ENCODE measurements around the gene DENND2C.

Gene DENND2C

GRCh38 chr1:114550336-114550735 is 119.5 kb downstream of the DENND2C start:
- in situ Hi-C loops (cut with HindIII; ENCODE audit: low sequenced_read_pairs): no loop called here

- in situ Hi-C loops (cut with HindIII; ENCODE audit: low sequenced_read_pairs): no loop called here
These were observed 120.7 kb downstream of the DENND2C start for GRCh38 chr1:114549137-114549536.

- in situ Hi-C loops (cut with HindIII; ENCODE audit: low sequenced_read_pairs): no loop called here
These were observed 122.8 kb downstream of the DENND2C start for GRCh38 chr1:114547076-114547475.

- in situ Hi-C loops (cut with HindIII; ENCODE audit: low sequenced_read_pairs): no loop called here
These were observed 124.1 kb downstream of the DENND2C start for GRCh38 chr1:114545796-114546195.

GRCh38 chr1:114545315-114545714 is 124.5 kb downstream of the DENND2C start:
- in situ Hi-C loops (cut with HindIII; ENCODE audit: low sequenced_read_pairs): no loop called here

GRCh38 chr1:114540821-114541220 is 129.0 kb downstream of the DENND2C start:
- in situ Hi-C loops (cut with HindIII; ENCODE audit: low sequenced_read_pairs): no loop called here

- in situ Hi-C loops (cut with HindIII; ENCODE audit: low sequenced_read_pairs): no loop called here
These were observed 129.6 kb downstream of the DENND2C start for GRCh38 chr1:114540272-114540671.

- in situ Hi-C loops (cut with HindIII; ENCODE audit: low sequenced_read_pairs): no loop called here
These were observed 133.8 kb downstream of the DENND2C start for GRCh38 chr1:114536043-114536442.

GRCh38 chr1:114535401-114535800 is 134.4 kb downstream of the DENND2C start:
- in situ Hi-C loops (cut with HindIII; ENCODE audit: low sequenced_read_pairs): no loop called here

All from DLD1 (cell line).